Endothelial cell of umbilical vein (primary cell): ENCODE results near the gene C10orf67. TPM values are rescaled to one million over a fixed set of nuclear protein-coding genes. Genes with fewer than 3 reads are reported as not detected.

Experiments used
- BruUV-seq: library from RNA; stranded (reverse); fragments of 400-500 nt; replicated peaks from 2 replicates; lab custom pipeline; 2021; lab: Mats Ljungman, UMichigan
- CTCF ChIA-PET: fragments of 300-600, 350-600 bp; sonication (Branson Sonifier 250); formaldehyde crosslinking; loops from one replicate; lab custom pipeline; 2021; ENCODE audit warnings: antibody characterized with exemption, inconsistent platforms; lab: Charles Lee
- POLR2A ChIA-PET: fragments of 300-600, 350-600 bp; sonication (Branson Sonifier 250); formaldehyde crosslinking; loops from one replicate; lab custom pipeline; 2021; ENCODE audit warnings: antibody characterized with exemption, inconsistent platforms; lab: Charles Lee
- DNase-seq: peaks from one replicate; pipeline ENCODE4 v3.0.0-alpha.2; 2011; ENCODE audit warnings: low read depth, low spot score
- FAIRE-seq: peaks from 2 replicates; lab custom pipeline; 2011; peaks lifted over from hg19 to GRCh38; lab: Jason Lieb, UNC
- H2AFZ ChIP-seq: 2 replicates; pipeline ENCODE4 v1.6.0; 2012; ENCODE audit warnings: low read depth, low read length, control low read depth, inconsistent platforms
- H3K27ac ChIP-seq: 2 replicates; pipeline ENCODE4 v1.5.1; 2011; ENCODE audit warnings: low read depth, mild to moderate bottlenecking, control low read depth, low read length, moderate library complexity; ENCODE audit not compliant: insufficient read depth
- H3K27me3 ChIP-seq, 2 experiments: 2 replicates each; pipeline versions ENCODE4 v1.6.0 to v1.6.1; 2011; ENCODE audit warnings: low read length in 2 of 2, mixed read lengths in 1 of 2; ENCODE audit not compliant: control insufficient read depth in 2 of 2, insufficient read depth in 2 of 2
- H3K36me3 ChIP-seq, 2 experiments: 2 replicates in 1 of 2; 3 replicates in 1 of 2; pipeline ENCODE4 v1.5.1; 2011; ENCODE audit warnings: low read length in 2 of 2, mild to moderate bottlenecking in 1 of 2, moderate library complexity in 1 of 2; ENCODE audit not compliant: control insufficient read depth in 2 of 2, insufficient read depth in 2 of 2; ENCODE audit errors: extremely low read depth in 1 of 2
- H3K4me1 ChIP-seq: 3 replicates; pipeline ENCODE4 v1.5.1; 2011; ENCODE audit warnings: mild to moderate bottlenecking, low read length; ENCODE audit not compliant: control insufficient read depth, insufficient read depth; ENCODE audit errors: extremely low read depth
- H3K4me2 ChIP-seq: 2 replicates; pipeline ENCODE4 v1.6.1; 2011; ENCODE audit warnings: low read length, control low read depth, mixed read lengths; ENCODE audit not compliant: insufficient read depth
- H3K4me3 ChIP-seq, 3 experiments: fragments of 200-600 bp in 1 of 3; sonication (generic), shearing (Covaris generic) in 1 of 3; replicated peaks in 1 of 3; 2 replicates each; pipeline ENCODE4 v1.5.1; 2011 to 2016; ENCODE audit warnings: control low read depth in 3 of 3, low read length in 3 of 3, mild to moderate bottlenecking in 2 of 3, inconsistent platforms in 1 of 3, low read depth in 1 of 3, moderate library complexity in 1 of 3; ENCODE audit not compliant: insufficient read depth in 1 of 3
- H3K79me2 ChIP-seq: 2 replicates; pipeline ENCODE4 v1.6.0; 2012; ENCODE audit warnings: low read length, inconsistent platforms; ENCODE audit not compliant: control insufficient read depth, insufficient read depth
- H3K9ac ChIP-seq: replicated peaks from 2 replicates; pipeline ENCODE3; 2011; ENCODE audit warnings: low read length, control low read depth; ENCODE audit not compliant: insufficient read depth; ENCODE audit errors: extremely low read depth
- H3K9me1 ChIP-seq: replicated peaks from 3 replicates; pipeline ENCODE4 v1.6.0; 2011; ENCODE audit warnings: mild to moderate bottlenecking, low read length; ENCODE audit not compliant: control insufficient read depth, insufficient read depth; ENCODE audit errors: extremely low read depth
- H3K9me3 ChIP-seq: replicated peaks from 2 replicates; pipeline ENCODE4 v1.5.1; 2012; ENCODE audit warnings: low read length, inconsistent platforms; ENCODE audit not compliant: control insufficient read depth, insufficient read depth
- H4K20me1 ChIP-seq: replicated peaks from 2 replicates; pipeline ENCODE3; 2011; ENCODE audit warnings: mild to moderate bottlenecking, low read length; ENCODE audit not compliant: control insufficient read depth, insufficient read depth; ENCODE audit errors: extremely low read depth
- CTCF ChIP-seq, 2 donors: IDR thresholded peaks; 1 replicate in 1 of 2; 2 replicates in 1 of 2; pipeline ENCODE4 v1.5.1; 2011; ENCODE audit warnings: low read length in 2 of 2, mild to moderate bottlenecking in 2 of 2, moderate library complexity in 2 of 2, control low read depth in 1 of 2, inconsistent platforms in 1 of 2, low read depth in 1 of 2; ENCODE audit not compliant: insufficient read depth in 1 of 2; ENCODE audit errors: extremely low read depth in 1 of 2
- EZH2 ChIP-seq: IDR thresholded peaks from 2 replicates; pipeline ENCODE4 v1.6.1; 2012; ENCODE audit warnings: borderline replicate concordance, low read depth, mild to moderate bottlenecking, moderate library complexity, low read length, inconsistent platforms; ENCODE audit not compliant: severe bottlenecking
- FOS ChIP-seq: IDR thresholded peaks from 2 replicates; pipeline ENCODE4 v1.6.1; 2011; ENCODE audit warnings: mild to moderate bottlenecking, low read length, moderate library complexity, borderline replicate concordance; ENCODE audit not compliant: insufficient read depth
- GATA2 ChIP-seq: IDR thresholded peaks from 2 replicates; pipeline ENCODE4 v1.7.0; 2011; ENCODE audit warnings: low read depth, mild to moderate bottlenecking, moderate library complexity, mixed read lengths, low read length; ENCODE audit not compliant: insufficient read length, insufficient read depth
- JUN ChIP-seq: IDR thresholded peaks from 2 replicates; pipeline ENCODE4 v1.6.1; 2011; ENCODE audit warnings: borderline replicate concordance, low read depth; ENCODE audit not compliant: insufficient read length, insufficient read depth
- MAX ChIP-seq: IDR thresholded peaks from 2 replicates; pipeline ENCODE4 v1.6.1; 2011; ENCODE audit not compliant: insufficient read depth, insufficient read length
- MYC ChIP-seq: IDR thresholded peaks from one replicate; pipeline ENCODE4 v1.6.1; 2011; ENCODE audit warnings: mild to moderate bottlenecking, low read depth, low read length
- POLR2A ChIP-seq: IDR thresholded peaks from 2 replicates; pipeline ENCODE4 v1.6.1; 2012; ENCODE audit warnings: low read depth, mild to moderate bottlenecking, control low read depth, low read length
- POLR2AphosphoS5 ChIP-seq: IDR thresholded peaks from 2 replicates; pipeline ENCODE4 v1.6.1; 2012; ENCODE audit warnings: low read depth, mild to moderate bottlenecking, control low read depth, low read length, moderate library complexity; ENCODE audit not compliant: insufficient read depth
- dilution Hi-C: fragments of 300-500 bp; cut with MboI; formaldehyde crosslinking; loops from one replicate; pipeline ENCODE4 v1.15.0; 2019; ENCODE audit warnings: low sequenced_read_pairs; ENCODE audit not compliant: extremely low pct_ligation_motif_present
- intact Hi-C: fragments of 100-400 bp; cut with micrococcal nuclease; formaldehyde crosslinking; loops from one replicate; pipeline ENCODE4 v1.10.0; 2022
- polyA plus RNA-seq, 4 experiments: library from polyadenylated mRNA; depleted of rRNA in 3 of 4; stranded (reverse) in 3 of 4; unstranded in 1 of 4; fragments of >200 nt; gene quantifications; 2 replicates each; pipeline versions ENCODE4 v1.2.1 to v1.2.3, GENCODE V29; 2011 to 2012; ENCODE audit warnings: missing spikeins in 1 of 4
- total RNA-seq: library from RNA; stranded (reverse); gene quantifications from 2 replicates; pipeline ENCODE4 v1.2.3, GENCODE V29; 2021

The C10orf67 gene
- total and polyA plus RNA-seq, 2 donors (not counting 3 experiments of a cell fraction or from before 2014, with no cell fraction given): not detected

- POLR2A ChIA-PET: no interaction called here
- H3K9me3 ChIP-seq: no peaks in the 10 kb centered on the region
- FAIRE-seq: no peak
Measured at GRCh38 chr10:23324351-23324750, 20.2 kb downstream of the C10orf67 start.

More at GRCh38 chr10:23324351-23324750, 20.2 kb downstream of the C10orf67 start:
- DNase-seq: no peak
- Histone ChIP-seq H3K9me1 (no peaks in the 10 kb centered on the region), H3K27ac (no peak overlapping the region), H3K79me2 (no peaks in the 10 kb centered on the region), H3K36me3 (no peaks in the 10 kb centered on the region), H3K4me1 (no peaks in the 10 kb centered on the region), H3K4me3 (no peak overlapping the region), H3K27me3 (no peaks in the 10 kb centered on the region), H2AFZ (no peak overlapping the region), H4K20me1 (no peaks in the 10 kb centered on the region), H3K9ac (no peak overlapping the region), H3K4me2 (no peak overlapping the region)
- intact Hi-C loops: no loop called here
- BruUV-seq: no TSS peak
- dilution Hi-C loops: no loop called here
- CTCF ChIA-PET: no interaction called here
- no peak for TF ChIP-seq POLR2A
- no peak for TF ChIP-seq EZH2
- TF ChIP-seq GATA2: no peak
- TF ChIP-seq MAX: no peak
- TF ChIP-seq POLR2AphosphoS5: no peak
- no peak for TF ChIP-seq MYC
- no peak for TF ChIP-seq FOS
- TF ChIP-seq JUN: no peak
- TF ChIP-seq CTCF (IDR thresholded peaks at IDR 0.05; ENCODE audit: extremely low read depth in 1 of 2, insufficient read depth in 1 of 2, low read depth in 1 of 2, low read length in 2 of 2): no peak
